ENCODE measurements around the gene RALGPS1. TPM values are rescaled to one million over a fixed set of nuclear protein-coding genes. Genes with fewer than 3 reads are reported as not detected.

RALGPS1 gene
- total and polyA plus RNA-seq, 2 donors (not counting 1 experiment from before 2014, with no cell fraction given): 19.7 to 39.9 TPM

GRCh38 chr9:127097683-127098082 is 183.1 kb downstream of the RALGPS1 start:
- TF ChIP-seq EZH2 (IDR thresholded peaks at IDR 0.05; ENCODE audit: borderline replicate concordance, insufficient read depth, low read depth, low read length, poor library complexity, severe bottlenecking) (no peak), CTCF (IDR thresholded peaks at IDR 0.05) (no peak)
- Histone ChIP-seq H3K4me3 (ENCODE audit: control extremely low read depth in 1 of 5, extremely low read depth in 1 of 5, insufficient read depth in 1 of 5, low read depth in 2 of 5, low read length in 4 of 5) (no peak overlapping the region), H3K79me2 (ENCODE audit: control insufficient read depth, insufficient read depth, low read length) (no peaks in the 10 kb centered on the region), H3K4me1 (ENCODE audit: control insufficient read depth in 2 of 2, insufficient read depth in 2 of 2, low read length in 2 of 2) (no peaks in the 10 kb centered on the region), H2AFZ (ENCODE audit: insufficient read depth, low read depth, low read length, poor library complexity, severe bottlenecking) (no peak overlapping the region), H4K20me1 (ENCODE audit: control insufficient read depth, insufficient read depth, low read length, poor library complexity, severe bottlenecking) (no peaks in the 10 kb centered on the region), H3K36me3 (replicated peaks in 1 of 2; ENCODE audit: control extremely low read depth in 1 of 2, control insufficient read depth in 1 of 2, extremely low read depth in 1 of 2, insufficient read depth in 2 of 2, low read length in 1 of 2) (no peaks in the 10 kb centered on the region), H3K4me2 (replicated peaks; ENCODE audit: low read depth, low read length, poor library complexity, severe bottlenecking) (no peak overlapping the region), H3K27me3 (replicated peaks in 1 of 4; ENCODE audit: control extremely low read depth in 1 of 4, control insufficient read depth in 3 of 4, insufficient read depth in 4 of 4, low read length in 3 of 4) (no peaks in the 10 kb centered on the region), H3K27ac (ENCODE audit: low read length in 2 of 2) (no peak overlapping the region), H3K9me3 (ENCODE audit: control extremely low read depth in 1 of 3, control insufficient read depth in 2 of 3, insufficient read depth in 1 of 3, low read length in 2 of 3) (no peaks in the 10 kb centered on the region), H3K9ac (ENCODE audit: low read length) (no peak overlapping the region)
- Mint-ChIP-seq H3K4me1 (no peaks in the 10 kb centered on the region), H3K4me3 (no peak overlapping the region), H3K27ac (no peak overlapping the region), H3K27me3 (no peaks in the 10 kb centered on the region), H3K9me3 (ENCODE audit: insufficient read depth) (no peaks in the 10 kb centered on the region)
- intact Hi-C loops (cut with micrococcal nuclease): no loop called here
- 98% methylated on average over 5 of the region's 5 CpGs for WGBS (ENCODE audit: insufficient coverage)
- ChIA-PET POLR2A (no interaction called here), CTCF (interaction anchor here (1.5 kb wide), 1 partner anchor 101 kb away, joined by 5 read pairs; no protein-coding TSS in a partner anchor)
- DNase-seq: no peak
- ATAC-seq (ENCODE audit: low read depth): no peak

- Histone ChIP-seq H3K27me3 (replicated peaks in 1 of 4; ENCODE audit: control extremely low read depth in 1 of 4, control insufficient read depth in 3 of 4, insufficient read depth in 4 of 4, low read length in 3 of 4) (no peaks in the 10 kb centered on the region), H3K4me3 (ENCODE audit: control extremely low read depth in 1 of 5, extremely low read depth in 1 of 5, insufficient read depth in 1 of 5, low read depth in 2 of 5, low read length in 4 of 5) (no peak overlapping the region), H3K9ac (ENCODE audit: low read length) (no peak overlapping the region), H3K79me2 (ENCODE audit: control insufficient read depth, insufficient read depth, low read length) (no peaks in the 10 kb centered on the region), H3K27ac (ENCODE audit: low read length in 2 of 2) (no peak overlapping the region), H2AFZ (ENCODE audit: insufficient read depth, low read depth, low read length, poor library complexity, severe bottlenecking) (no peak overlapping the region), H3K4me2 (replicated peaks; ENCODE audit: low read depth, low read length, poor library complexity, severe bottlenecking) (no peak overlapping the region), H3K4me1 (ENCODE audit: control insufficient read depth in 2 of 2, insufficient read depth in 2 of 2, low read length in 2 of 2) (no peaks in the 10 kb centered on the region), H3K9me3 (ENCODE audit: control extremely low read depth in 1 of 3, control insufficient read depth in 2 of 3, insufficient read depth in 1 of 3, low read length in 2 of 3) (no peaks in the 10 kb centered on the region), H3K36me3 (replicated peaks in 1 of 2; ENCODE audit: control extremely low read depth in 1 of 2, control insufficient read depth in 1 of 2, extremely low read depth in 1 of 2, insufficient read depth in 2 of 2, low read length in 1 of 2) (no peaks in the 10 kb centered on the region), H4K20me1 (ENCODE audit: control insufficient read depth, insufficient read depth, low read length, poor library complexity, severe bottlenecking) (no peaks in the 10 kb centered on the region)
- CTCF ChIA-PET: interaction anchor here (1.5 kb wide), 1 partner anchor 99 kb away, joined by 5 read pairs; no protein-coding TSS in a partner anchor
- 91% methylated on average over 7 of the region's 7 CpGs for WGBS (ENCODE audit: insufficient coverage)
- ATAC-seq (ENCODE audit: low read depth): no peak
- Mint-ChIP-seq H3K4me1 (no peaks in the 10 kb centered on the region), H3K27me3 (no peaks in the 10 kb centered on the region), H3K9me3 (ENCODE audit: insufficient read depth) (no peaks in the 10 kb centered on the region), H3K27ac (no peak overlapping the region), H3K4me3 (no peak overlapping the region)
- TF ChIP-seq EZH2 (IDR thresholded peaks at IDR 0.05; ENCODE audit: borderline replicate concordance, insufficient read depth, low read depth, low read length, poor library complexity, severe bottlenecking) (no peak), CTCF (IDR thresholded peaks at IDR 0.05) (no peak)
- intact Hi-C loops (cut with micrococcal nuclease): no loop called here
- POLR2A ChIA-PET: no interaction called here
- DNase-seq: no peak
These were observed 184.5 kb downstream of the RALGPS1 start for GRCh38 chr9:127098916-127099553.

Data from B cell (primary cell).